Hindlimb muscle (tissue), 1 donor: Measurements from ENCODE around the gene LYRM4. TPM values are rescaled to one million over a fixed set of nuclear protein-coding genes. Genes with fewer than 3 reads are reported as not detected.

Experiments
- DNase-seq: peaks from one replicate; pipeline ENCODE4 v3.0.0-alpha.2; 2013
- polyA plus RNA-seq: library from polyadenylated mRNA; unstranded; fragments of 120-200 nt; gene quantifications from one replicate; pipeline ENCODE4 v1.2.1, GENCODE V29; 2013; ENCODE audit not compliant: insufficient read length

The LYRM4 gene
- polyA plus RNA-seq, 1 donor: 20.5 TPM

DNA sequence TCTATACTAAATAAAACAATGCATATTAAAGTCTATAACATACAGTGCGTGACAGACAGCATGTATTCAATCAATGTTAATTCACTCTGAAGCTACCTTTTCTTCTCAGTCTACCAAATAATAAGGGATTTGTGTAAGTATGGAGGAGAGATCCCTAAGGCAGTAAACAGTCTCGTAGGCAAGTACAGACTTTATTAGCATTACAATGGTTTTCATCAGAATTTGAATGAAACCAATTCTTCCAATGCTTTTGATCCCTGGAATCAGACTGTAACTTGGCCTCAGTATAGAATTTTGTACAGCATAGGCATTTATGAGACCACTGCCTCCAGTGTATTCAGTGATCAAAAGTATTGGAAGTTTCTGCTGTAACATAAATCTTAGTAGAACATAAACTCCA, 19.5 kb downstream of the LYRM4 start:
- DNase-seq: no peak

DNA sequence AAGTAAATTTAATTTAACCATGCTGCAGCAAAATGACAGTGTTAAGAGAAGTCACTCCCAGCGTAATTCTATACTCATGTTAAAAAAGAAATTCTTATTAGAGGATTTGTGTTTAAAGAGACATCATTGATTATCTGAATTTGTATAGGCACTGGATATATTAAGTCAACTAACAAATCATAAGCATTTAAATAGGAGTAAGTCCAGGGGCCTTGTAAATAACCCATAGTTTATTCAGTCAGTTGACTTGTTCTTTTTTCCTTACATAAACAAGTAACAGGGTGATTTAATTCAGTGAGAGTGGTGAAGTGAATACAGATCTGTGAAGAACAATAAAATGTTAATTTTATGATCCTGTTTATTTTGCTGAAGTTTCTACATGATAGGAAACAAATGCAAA, 22.4 kb downstream of the LYRM4 start:
- DNase-seq: no peak

DNA sequence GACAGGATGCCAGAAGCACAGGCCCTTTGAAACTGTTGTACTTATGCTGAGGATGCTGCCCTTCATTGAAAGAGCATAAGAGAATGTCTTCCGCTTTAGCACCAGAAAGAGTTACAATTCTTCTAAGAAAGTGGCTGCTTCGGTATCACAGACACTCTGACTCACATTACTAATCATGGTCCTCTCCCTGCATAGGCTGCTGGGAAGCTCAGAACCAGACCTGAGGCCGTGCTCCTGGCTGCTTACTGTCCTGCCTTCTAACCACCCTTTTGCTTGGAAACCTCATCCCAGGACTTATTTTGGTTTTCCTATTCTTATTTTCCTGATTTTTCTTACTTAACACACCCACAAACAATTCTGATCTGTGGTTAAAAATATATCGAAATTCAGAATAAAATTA, 22.9 kb downstream of the LYRM4 start:
- DNase-seq: no peak

DNA sequence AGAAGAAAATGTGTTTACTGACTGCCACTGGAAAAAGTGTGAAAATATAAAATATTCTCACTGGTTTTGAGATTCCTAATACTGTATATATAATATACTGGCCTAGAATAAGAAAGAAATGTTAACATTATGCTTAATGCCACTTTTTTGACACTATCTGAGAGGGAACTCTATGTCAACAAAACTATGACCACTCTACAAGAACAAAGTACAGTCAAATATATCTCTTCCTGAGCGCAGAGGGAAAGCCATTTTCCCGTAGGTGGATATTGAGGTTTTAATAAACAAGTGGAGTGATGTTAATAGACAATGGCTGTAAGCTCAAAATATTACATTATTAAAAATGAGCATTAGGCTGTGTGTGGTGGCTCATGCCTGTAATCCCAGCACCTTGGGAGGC, 24.9 kb downstream of the LYRM4 start:
- no peak for DNase-seq

DNA sequence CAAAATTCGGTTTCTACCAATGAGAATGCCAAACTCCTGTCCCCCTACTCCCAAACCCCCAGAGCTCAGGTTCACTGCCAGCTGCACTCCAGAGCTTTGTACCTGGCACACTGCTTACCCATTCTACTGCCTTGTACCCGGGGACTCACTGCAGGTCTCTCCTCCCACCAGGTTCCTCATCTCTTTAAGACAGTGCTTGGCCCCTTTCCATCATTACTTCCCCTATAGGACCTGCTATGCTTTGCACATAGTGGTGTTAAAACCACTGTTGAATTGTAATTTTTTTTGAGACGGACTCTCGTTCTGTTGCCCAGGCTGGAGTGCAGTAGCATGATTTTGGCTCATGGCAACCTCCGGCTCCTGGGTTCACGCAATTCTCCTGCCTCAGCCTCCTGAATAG, 25.9 kb downstream of the LYRM4 start:
- no peak for DNase-seq

DNA sequence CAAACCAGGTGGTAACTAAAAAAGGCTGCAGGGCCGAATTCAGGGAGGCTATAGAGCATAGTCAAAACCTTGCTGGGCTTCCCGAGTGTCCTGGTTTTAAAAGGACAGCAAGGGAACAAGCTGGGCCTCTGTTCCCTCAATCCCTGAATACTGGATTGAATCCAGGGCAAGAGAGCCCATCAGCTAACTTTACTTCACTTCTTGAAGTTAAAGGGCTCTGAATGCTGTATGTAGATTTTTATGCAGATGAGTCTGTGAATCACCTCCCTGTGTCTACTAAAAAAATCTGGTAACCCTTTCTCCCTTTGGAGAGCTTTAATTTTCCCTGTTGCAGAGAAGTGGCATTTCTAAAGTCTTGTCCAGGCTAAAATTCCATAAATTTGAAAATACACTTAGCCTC, 29.5 kb downstream of the LYRM4 start:
- no peak for DNase-seq

DNA sequence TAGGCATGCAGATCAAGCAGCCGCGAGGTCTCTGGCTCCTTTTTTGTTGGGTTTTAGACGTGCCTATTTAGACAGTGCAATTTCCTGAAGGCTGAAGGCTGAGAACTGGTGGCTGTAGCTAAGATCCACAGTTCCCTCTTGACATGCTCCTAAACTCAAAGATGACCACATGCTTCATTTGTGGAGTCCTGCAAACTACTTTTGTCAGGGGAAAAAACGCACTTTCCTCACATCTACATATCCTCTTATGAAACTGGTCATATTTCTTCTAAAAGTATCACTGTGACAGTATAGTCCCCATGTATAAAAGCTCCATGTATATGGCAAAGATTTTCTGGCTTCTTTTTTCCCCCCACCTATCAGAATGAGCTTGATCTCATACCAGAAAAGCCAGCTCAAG, 30.7 kb downstream of the LYRM4 start:
- DNase-seq: no peak

DNA sequence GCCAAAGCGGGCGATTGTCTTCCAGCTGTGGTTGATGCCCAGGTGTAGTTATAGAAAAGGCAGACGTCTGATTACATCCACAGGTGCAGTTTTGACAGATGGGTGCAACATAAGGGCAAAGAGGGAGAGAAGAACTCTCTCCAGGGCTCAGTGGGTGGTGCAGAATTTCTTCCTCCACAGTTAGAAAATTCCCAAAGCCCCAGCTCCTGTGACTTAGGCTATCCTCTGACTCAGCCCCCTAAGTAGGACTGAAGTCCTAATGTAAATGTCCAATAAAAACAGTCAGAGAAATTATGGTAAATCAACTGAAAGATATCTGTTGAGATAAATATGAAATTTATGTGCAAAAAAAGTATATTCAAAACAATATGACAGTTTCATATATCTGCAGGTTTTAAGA, 31.4 kb downstream of the LYRM4 start:
- DNase-seq: no peak

DNA sequence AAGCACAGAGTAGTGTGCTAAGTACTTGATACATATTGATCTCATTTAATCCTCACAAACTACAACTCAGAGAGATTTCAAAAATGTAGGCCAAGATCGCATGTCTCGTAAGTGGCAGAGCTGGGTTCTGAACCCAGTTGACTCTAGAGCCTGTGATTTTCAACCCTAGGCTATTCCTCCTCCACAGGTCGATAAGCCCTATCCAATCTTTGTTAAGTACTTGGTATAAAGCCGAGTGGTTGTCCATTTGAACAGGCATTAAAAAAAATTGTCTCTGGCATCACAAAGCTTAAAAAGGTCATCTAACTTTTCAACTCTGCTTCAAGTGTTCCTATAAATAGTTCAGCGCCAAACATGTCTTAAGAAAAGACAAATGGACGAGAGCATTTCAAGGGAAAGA, 37.4 kb downstream of the LYRM4 start:
- DNase-seq: no peak

DNA sequence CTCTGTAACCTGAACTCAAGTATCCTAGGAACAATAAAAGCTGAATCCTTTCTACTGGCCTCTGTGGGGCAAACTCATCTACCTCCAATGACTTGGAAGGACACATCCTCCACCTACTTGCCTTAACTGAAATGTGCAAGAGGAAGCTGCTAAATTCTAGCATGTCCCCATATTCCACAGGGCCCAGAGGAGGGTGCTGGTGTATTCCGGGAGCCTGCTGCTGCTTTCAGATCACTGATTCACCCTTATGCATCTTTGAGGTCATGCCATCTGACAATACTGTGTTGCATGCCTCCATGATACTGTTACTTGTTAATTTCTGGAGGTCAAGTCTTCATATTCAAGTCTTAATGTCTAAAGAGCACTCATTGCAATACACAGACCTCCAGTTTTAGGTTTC, 40.3 kb downstream of the LYRM4 start:
- no peak for DNase-seq

DNA sequence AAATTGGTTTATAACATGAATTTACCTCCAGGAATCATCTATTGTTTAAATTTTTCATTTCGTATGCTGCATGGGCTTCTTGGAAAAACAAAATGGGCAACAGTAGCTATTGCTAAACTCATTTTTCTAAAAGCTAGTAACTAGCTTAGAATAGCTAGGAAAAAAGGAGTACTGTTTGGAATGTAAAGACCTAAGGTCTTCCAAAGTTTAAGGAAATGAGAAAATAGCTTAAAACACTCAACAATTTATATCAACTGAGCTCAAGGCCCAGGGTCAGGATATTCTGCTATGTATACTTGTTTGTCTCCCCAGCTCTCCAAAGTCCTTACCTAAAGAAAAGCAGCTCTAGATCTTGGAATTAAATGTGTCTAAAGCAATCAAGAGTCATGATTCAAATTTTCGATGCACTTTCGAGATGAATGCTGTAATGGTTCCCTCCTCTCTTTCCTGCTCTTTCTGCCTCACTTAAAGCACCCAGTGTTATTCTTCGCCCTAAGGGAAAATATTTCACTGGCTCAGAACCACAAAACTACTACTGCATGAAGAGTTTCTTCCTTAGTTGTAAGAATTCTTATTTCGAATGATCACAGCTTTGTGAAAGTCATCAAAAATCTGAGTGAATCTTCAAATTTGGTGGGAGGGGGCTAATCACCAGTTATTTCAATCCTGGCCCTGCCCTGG, 41.6 kb downstream of the LYRM4 start:
- peak; percentile 55 for DNase-seq

DNA sequence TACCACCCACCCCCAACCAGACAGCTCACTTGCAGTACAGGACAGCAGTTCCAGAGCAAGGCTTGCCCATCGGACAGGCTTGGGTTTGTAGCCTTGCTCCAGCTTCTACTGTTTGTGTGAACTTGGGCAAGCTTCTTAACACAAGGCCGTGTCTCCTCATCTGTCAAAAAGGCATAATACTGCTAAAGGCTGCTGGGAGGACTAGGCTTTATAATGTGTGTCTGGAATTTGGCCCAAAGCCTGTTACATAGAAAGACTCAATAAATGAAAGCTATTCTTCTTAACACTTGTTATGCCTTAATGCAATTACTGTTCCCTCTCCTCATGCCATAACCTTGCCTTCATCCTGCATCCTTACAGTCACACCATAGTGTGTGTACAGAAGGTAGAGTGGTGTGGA, 43.4 kb downstream of the LYRM4 start:
- no peak for DNase-seq

DNA sequence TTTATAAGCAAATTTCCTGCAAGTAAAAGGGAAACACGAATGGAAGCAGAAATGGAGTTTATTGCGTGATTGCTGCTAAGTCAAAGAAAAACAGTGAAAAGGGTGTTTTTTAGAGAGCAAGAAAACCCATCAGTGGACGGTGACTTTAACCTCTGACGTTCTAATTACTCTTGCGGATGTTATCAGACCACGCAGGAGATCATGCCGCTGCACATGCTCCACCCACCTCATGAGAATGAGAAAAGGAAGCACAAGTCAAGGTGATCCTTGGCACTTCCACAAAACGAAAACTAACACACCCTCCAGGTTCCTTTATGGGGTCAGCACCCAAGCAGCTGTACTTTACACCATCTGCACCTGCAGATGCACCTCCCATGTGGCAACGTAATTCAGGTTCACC, 45.0 kb downstream of the LYRM4 start:
- DNase-seq: no peak

DNA sequence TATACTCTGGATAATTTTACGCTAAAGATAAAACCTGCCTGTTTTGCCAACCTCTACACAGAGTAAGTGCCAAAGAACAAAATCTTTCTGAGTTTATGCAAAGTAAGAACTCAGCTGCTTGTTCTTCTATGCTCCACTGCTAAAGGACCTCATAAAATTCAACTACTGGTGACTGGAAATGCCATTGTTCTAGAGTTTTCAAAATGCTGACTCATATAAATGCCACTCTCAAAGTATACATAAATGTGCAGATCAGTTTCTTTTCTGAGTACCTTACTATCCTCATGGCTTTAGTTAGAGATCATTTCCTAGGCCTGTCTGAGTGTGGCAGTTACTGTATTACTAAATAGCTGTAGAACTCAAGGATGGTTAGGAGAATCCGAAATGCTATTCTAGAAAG, 45.6 kb downstream of the LYRM4 start:
- no peak for DNase-seq

DNA sequence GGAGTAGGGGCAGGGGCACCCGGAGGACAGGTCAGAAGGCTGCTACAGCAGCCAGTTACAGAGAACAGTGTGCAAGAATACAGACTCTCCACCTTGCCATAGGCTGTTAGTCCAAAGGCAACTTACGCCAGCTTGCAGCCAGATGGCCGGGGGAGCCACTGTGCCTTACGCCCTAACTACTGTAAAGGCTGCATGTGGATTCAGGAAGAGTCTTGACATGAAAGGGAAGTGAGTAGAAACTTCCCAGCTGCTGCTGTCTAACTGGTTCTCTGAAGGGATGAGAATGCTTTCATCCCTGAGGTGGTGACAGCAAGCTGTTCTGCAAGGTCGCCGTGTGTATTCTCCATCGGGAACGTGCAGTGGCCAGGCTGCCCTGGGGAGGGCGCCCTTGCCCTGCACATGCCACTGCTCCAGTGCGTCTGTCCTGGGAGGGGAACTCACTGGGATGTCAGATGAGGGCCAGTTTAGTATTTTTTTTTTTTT, 46.1 kb downstream of the LYRM4 start:
- no peak for DNase-seq

DNA sequence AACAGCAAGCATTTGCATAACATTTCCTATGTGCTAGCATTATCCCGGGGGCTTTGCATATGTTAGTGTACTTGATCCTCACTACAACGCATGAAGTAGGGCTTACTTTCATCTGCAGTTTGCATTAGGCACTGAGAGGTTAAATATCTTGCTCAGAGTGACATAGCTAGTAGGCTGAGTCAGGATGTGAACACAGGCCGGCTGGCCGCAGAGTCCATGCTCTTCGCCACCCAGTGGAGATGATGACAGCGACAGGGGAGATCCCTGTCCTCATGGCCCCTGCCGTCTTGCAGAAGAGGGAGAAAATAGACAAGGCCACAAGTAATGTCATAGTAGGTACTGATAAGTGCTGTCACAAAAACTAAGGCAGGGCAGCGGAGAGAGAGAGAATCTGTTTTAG, 46.9 kb downstream of the LYRM4 start:
- no peak for DNase-seq

DNA sequence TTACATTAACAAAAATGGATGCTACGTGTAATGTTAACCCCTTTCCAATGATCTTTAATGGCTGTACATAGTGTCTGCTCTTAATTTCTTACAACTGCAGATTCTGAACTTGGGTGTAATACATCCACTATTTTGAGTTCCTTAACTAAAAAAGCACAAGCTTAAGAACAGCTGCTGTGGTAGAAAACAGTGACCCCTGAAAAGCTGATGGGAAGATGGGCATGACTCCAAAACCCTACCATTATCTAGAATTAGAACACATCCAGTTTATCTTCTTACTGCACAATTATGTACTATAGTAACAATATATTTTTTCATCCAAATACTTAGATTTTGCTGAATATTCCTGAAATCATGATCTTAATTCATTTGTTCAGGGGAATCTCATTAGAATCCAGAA, 49.3 kb downstream of the LYRM4 start:
- no peak for DNase-seq

DNA sequence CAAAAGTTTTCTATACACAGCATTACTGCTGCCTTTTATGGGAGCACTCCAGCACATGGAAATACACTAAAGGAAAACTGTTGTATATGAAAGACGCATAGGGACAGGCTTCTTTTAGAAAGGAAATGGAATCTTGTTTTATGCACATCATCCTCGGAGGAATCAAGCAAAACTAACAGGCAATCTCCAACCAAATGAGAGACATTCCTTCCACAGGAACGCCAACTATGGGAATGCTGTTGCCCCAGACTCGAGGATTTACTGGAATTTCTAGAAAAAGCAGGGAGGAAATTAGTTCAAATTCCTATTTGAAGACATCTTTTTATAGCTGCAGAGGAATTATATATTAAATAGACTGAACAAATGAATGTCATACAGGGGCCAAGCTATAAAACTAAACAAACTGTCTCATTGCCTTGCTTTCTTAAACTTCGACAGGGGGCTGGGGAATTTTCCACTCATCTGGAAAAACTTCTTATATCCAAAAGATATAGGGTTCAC, 52.2 kb downstream of the LYRM4 start:
- peak; percentile 65 for DNase-seq

DNA sequence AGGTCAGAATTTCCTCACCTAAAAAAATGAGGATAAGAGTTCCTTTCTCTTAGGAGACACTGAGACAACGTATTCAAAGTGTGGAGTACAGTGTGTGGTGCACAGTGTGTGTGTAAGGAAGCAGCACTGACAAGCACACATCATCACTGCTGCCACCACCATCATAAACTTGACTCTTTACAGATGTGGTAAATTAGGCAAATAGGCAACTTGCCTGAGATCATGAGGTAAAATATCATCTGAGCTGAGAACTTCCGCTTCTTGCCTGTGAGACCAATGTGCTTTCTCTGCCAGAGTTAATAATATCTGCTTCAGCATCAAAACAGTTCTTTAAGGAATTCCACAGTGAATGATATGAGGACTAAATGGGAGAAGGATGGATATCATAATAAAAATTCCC, 52.7 kb downstream of the LYRM4 start:
- DNase-seq: peak; percentile 48

DNA sequence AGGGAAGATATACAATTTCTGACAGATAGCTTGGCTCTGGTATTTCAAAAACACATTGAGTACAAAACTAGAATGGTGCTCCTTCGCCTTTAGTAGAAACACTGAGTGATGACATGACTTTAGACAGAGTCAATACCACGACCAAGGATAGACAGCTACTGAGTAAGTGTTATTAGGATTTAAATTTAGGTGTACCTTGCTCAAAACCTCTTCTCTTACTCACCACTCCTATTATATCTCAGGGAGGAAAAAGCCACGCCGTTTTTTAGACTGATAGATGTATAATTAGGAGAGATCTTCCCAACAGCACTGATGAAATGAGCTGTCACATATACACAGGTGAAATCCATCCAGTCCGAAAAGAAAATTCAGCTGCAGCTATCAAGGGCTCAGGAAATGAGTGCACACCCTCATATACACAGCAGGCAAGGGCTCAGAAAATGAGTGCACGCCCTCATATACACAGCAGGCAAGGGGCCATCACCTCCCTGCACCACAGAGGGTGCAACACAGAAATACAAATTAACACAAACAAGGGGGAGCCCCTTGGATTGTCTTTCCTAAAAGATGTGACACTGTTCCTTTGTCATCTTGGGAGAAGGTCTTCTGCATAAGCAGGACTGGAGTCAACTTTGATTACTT, 53.7 kb downstream of the LYRM4 start:
- no peak for DNase-seq

DNA sequence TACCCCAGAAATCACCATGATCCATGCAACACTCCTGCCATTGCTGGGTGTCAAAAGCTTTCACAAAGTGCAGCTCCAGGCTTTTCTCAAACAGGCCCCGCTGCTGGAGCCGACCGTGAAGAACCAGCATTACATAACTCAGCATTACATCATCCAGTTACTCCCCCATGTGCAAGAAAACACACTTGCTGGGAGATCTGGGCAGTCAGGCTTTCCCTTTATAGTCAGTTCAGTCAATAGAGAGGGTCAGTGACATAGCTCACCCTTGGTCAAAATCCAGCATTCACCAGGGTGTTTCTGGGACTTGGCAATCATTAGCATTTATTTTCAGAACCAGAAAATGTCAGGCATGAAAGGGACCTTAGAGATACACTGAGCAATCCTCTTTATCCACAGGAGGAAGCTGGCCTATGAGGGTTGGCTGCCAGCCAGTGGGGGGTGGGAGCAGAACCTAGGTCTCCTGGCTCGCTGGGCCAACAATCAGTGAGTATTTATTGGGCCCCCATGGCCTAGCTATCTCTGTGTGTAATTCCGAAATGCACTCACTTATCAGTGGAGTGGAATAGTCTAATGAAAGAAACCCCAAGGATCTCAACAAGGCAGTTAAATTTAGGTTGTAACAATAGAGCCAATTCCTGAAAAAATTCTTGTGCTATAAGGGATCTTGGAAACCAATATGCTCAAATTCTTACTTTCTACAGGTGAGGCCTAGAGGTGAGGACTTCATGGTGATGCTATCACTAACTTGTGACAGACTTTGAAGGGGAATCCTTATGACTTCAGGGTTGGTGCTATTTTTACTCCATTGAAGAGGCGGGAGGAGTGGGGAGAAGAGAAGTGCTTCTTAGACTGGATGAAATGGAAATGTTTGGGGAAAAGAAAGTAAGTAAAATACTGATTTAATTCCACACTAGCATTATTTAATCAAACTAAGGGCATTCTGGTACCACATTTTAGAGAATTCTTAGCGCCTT, 54.6 kb downstream of the LYRM4 start:
- peak; percentile 67 for DNase-seq

DNA sequence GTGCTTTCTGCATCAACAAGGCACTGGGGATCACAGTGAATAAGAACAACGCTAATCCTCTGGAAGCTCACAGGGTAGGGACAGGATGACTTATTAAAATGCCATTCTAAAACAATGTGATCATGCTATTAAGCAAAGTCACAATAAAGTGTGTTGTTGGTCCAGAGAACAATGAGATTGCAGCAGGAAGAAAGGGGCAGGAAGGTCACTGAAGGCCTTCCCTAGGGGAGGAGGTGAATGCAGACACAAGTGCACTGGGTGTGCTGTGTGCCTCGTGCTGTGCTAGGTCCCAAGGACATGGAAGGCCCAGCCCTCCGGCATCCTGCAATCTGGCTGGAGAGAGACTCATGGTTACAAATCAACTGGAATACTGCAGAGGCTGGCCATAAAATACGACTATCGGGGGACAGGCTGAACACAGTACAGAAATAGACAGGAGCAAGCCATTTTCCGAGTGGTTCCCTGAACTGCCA, 55.7 kb downstream of the LYRM4 start:
- DNase-seq: peak; percentile 54

DNA sequence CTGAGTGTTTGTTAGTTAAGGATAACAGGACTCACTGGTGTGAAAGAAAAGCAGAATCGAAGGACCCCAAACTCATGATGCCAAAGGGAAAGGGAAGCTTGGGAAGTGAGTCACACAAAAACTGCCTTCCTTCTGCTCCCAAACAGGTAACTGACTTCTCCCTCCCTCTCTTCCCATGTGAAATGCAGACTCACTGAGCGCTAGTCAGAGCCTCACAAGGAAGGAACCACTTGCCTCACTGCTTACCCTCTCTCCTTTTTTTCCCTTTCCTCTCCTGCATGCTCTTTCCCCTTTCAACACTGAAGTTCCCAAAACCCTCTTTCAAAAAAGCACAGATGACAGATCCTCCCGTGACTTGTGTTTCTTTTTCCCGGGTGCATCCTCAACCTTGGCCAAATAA, 56.4 kb downstream of the LYRM4 start:
- DNase-seq: no peak
